Stimulated activated CD8-positive, alpha-beta memory T cell treated with anti-CD3 and anti-CD28 coated beads, Interleukin-7, amount 100 ng/mL, for 48 hours (primary cell): ENCODE data around the gene NAA40.
A peak's percentile ranks its signal among the peaks of the same experiment; 100 is the strongest.

Experiments used
- DNase-seq, 2 donors: peaks; one replicate each; pipeline ENCODE4 v3.0.0-alpha.2; 2020; ENCODE audit warnings: low read depth in 1 of 2; ENCODE audit errors: extremely low read depth in 1 of 2

The NAA40 gene

DNA sequence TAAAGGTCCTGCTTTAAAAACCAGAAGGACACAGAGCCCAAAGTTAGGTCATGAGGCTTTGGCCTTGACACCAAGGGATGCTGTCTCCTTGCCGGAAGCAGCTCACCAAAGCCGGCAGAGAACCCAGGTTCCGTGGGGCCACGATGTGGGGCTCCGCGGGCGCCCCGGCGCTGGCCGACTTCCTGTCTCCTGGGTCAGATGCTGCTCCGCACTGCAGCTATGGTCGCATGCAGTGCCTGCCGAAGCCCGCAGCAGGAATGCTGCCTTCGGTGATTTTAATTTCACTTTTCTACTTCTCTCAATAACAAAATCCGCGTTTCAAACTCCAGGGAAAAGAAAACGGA lies 47.0 kb downstream of the NAA40 start:
- peak in 1 of 2 donors; percentile 59 for DNase-seq

DNA sequence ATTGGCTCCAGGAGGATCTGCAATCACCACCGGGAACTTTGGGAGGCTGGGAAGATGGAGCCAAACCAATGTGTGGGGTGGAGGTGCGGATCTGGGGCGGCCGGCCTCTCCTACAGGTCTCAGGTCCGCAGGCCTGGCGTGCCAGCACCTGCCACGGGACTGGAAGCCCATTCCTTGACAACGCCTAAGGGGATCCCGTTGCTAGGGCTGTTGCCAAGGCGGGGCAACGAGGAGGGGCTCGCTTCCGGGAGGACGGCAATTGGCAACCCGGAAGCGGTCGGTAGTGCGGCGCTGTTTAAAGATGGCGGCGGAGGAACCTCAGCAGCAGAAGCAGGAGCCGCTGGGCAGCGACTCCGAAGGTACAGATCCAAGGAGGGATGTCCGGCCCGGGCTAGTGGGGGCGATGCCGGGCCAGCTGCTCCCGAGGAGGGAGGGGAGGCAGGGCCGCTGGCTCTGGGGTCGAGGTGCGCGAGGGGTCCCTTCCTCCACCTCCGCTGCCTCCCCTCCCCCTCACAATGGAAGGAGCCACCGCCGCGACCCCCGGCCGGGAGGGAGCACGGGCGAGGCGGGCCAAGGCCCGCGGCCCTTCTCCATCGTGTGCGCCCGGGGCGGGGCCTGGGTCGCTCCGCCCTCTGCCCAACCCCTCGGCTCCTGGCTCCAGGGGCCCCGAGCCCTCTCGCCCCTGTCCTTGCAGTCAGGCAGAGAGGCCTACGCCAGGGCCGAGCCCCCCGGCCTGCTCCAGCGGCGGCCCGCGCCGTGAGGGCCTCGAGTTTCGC lies 47.5 kb downstream of the NAA40 start, which contains the start of gene OTUB1:
Gene OTUB1 (plus strand): TSS at position 283 of the 776 bp plus-strand sequence. CDS start 19 bp downstream, at position 302.
- peak; percentile 76 to 85 for DNase-seq

DNA sequence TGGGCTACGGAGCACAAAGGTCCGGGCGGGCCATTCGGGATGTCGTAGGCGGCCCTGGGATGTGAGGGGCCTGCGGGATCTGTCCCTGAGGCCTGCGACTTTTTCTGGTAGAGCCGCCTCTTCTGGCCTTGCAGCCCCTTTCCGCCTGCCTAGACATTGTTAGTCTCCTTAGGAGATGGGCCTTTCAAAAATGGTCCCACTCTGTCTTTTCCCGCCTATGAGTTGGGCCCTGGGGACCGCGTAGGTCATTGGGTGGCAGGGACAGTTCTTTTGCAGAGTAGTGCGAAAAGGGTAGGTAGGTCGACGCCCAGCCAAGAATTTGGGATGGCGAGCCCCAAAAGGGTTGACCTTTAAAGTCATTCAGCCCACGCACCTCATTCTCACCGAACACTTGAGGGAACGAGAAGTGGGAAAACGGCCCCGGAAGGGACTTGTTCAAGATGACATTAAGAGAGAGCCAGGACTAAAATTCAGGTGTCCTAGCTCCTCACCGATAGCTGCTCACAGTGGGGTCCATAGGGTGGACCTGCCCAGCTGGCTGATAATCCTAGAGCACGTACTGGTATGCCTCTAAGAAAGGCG lies 48.2 kb downstream of the NAA40 start:
- DNase-seq: no peak

DNA sequence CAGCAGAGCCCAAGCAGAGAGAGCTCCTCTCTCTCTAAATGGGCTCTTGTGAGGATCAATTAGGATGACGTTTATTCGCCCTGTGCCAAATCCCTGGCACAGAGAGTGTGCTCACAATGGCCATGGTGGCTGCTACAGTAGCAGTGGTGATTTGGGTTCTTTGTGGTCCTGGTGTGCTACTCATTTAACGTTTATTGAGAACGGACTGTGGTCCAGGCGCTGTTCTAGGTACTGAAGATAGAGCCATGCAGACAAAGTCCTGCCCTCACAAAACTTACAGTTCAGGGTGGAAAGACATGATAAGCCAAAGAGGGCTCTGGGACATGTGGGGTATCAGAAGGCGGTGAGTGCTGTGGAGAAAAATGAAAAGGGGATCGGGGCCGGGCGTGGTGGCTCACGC lies 52.8 kb downstream of the NAA40 start:
- DNase-seq: no peak

DNA sequence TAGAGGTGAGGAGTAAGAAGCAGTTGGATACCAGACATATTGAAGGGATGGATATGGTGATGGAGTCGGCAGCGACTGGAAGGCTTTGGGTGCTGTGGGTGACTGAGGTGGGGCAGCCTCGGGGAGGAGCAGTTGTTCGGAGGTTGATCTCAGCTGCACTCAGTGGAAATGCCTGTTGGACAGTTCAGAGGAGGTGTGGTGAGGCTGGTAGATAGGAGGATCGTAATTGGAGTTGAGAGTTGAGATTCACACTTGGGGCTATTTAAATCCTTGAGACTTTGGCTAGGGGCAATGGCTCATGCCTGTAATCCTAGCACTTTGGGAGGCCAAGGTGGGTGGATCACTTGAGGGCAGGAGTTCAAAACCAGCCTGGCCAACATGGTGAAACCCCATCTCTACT lies 54.3 kb downstream of the NAA40 start:
- no peak for DNase-seq

DNA sequence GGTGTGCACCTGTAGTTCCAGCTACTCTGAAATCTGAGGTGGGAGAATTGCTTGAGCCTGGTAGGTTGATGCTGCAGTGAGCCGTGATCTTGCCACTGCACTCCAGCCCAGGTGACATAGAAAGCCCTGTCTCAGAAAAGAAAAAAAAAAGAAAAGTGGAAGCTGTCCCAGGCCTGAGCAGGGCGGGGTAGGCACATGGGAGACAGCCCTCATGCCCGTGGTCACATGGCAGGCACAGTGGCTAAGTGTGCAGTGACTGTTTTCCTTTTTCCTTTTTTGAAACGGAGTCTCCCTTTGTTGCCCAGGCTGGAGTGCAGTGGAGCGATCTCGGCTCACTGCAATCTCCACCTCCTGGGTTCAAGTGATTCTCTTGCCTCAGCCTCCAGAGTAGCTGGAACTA lies 55.2 kb downstream of the NAA40 start:
- DNase-seq: no peak

DNA sequence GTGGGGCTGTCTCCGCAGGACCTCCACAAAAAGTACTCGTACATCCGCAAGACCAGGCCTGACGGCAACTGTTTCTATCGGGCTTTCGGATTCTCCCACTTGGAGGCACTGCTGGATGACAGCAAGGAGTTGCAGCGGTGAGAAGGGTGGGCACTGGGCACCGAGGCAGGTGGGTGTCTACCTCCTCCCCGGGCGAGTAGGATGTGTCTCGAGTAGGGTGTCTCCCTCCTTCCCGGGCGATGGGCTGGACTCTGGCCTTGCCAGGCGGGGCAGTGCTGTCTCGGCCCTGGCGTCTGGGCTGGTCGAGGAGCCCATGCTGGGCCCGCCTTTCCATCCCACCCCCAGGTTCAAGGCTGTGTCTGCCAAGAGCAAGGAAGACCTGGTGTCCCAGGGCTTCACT lies 57.7 kb downstream of the NAA40 start:
- DNase-seq: no peak

DNA sequence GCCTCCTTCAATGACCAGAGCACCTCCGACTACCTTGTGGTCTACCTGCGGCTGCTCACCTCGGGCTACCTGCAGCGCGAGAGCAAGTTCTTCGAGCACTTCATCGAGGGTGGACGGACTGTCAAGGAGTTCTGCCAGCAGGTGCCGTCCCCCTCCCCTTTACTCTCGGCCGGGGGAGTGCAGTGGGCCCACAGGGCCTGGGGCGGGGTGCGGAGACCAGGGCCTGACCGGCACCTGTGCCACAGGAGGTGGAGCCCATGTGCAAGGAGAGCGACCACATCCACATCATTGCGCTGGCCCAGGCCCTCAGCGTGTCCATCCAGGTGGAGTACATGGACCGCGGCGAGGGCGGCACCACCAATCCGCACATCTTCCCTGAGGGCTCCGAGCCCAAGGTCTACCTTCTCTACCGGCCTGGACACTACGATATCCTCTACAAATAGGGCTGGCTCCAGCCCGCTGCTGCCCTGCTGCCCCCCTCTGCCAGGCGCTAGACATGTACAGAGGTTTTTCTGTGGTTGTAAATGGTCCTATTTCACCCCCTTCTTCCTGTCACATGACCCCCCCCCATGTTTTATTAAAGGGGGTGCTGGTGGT lies 58.4 kb downstream of the NAA40 start:
- no peak for DNase-seq

DNA sequence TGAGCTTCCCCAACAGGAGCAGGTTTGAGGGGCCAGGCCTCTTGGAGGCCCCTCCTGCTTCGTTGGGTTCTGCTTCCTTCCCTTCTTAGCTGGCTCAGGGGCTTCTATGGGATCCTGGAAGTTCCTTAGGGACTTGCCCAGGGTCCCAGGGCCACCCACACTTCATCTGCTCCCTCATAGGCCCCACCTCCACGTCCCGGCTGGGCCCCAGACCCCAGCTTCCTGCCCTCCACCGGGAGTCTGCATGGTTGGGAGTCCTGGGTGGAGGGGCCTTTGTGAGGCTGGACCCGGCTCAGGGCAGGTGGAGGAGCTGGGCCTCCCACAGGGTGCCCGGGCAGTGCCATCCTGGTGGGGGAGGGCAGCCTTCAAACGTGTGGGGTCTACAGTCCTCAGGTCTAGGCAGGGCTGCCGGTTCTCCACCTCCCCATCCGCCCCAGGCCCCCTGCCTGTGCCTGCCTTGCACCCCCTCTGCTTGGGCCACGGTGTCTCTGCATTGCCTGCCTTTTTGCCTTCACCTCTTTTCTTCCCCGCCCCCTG lies 59.1 kb downstream of the NAA40 start:
- DNase-seq: no peak

DNA sequence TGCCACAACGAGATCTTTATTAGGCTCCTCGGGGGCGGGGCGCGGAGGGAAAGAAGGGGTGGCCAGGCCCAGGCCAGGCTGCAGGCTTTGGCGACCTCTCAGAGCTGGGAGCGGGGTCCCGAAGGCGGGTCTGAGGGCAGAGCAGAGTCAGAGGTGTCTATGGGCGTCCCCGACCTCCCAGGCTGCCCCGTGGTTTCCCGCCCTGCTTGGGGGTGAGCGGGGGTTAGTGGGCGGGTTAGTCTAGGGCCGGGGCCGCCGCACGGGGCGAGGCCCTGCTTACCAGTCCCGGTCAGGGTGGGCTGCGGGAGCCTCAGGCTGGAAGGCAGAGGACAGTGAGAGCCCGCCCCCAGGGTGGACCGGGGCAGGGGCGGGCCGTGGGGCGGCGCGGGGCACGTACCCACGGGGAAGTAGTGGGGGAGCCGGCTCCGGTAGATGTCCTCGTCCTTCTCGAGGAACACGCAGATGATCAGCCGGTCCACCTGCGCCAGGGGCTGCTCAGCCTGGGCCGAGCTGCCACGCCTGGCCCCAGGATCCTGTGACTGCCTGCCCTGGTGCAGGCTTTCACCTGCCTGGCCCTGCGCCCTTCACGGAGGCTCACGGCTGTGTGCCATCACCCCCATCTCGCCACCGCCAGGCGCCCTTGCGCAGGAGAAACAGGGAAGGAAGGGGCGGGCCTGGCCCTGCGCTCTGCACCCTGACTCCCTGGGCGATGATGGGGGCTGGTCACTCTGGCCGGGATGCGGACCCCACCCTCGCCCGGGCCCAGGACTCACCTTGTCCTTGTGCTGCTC lies 60.0 kb downstream of the NAA40 start:
- DNase-seq: no peak

DNA sequence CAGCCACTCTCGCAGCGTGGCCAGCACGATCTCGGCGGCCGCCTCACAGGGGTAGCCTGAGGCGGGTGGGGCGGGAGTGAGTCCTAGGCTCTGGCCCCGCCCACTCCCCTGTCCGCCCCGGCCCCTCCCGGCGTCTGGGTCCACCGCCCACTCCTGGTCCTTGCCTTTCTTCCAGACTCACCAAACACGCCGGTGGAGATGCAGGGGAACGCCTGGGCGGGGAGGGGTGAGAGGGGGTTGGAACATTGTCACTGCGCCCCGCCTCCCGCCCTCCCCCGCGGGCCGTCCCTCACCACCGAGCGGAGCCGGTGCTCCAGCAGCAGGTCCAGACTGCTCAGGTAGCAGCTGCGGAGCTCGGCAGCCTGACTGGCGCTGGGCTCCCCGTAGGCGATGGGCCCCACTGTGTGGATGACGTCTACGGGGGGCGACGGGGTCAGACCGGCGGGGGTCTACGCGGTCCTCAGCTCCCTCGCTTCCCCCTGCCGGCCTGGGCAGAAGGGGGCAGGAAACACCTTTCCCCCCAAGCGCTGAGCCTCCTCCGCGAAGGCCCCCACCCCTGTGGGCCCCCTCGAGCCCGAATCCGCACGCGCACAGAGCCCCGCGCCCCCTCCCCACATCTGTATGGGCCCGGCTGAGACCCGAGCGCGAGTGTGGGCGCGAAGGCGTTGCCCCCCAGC lies 60.7 kb downstream of the NAA40 start:
- peak in 1 of 2 donors; percentile 42 for DNase-seq

DNA sequence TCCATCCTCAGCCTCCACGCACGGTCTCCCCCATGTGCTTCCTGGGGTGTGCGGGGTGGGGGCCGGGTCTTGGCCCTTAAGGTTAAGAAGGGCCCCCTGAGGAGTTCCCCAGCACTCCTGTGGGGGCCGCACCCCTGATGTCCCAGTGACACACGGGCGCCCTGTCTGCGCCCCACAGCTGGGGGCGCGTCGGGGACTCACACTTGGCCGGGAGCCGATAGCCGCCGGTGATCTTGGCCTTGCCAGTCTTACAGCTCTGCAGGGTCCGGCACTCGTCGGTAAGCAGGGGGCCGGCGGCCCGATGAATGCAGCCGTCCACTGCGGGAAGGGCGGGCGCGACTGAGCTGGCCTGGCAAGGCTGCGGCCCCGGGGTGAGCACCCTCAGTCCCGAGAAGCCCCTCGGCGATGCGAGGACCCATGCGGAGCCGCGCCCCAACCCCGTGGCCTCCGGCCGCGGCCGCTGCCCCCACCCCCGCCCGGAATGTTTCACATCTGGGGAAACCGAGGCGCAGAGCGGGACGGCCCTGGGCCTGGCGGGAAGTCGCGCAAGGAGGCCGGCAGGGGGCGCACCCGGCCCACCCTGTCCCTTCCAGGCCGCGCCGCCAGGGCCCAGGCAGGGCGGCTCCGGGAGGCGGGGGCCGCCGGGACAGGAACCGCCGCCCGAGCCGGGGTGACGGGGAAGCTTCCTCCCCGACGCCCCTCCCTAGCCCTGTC lies 61.4 kb downstream of the NAA40 start:
- DNase-seq: peak; percentile 39 to 57

DNA sequence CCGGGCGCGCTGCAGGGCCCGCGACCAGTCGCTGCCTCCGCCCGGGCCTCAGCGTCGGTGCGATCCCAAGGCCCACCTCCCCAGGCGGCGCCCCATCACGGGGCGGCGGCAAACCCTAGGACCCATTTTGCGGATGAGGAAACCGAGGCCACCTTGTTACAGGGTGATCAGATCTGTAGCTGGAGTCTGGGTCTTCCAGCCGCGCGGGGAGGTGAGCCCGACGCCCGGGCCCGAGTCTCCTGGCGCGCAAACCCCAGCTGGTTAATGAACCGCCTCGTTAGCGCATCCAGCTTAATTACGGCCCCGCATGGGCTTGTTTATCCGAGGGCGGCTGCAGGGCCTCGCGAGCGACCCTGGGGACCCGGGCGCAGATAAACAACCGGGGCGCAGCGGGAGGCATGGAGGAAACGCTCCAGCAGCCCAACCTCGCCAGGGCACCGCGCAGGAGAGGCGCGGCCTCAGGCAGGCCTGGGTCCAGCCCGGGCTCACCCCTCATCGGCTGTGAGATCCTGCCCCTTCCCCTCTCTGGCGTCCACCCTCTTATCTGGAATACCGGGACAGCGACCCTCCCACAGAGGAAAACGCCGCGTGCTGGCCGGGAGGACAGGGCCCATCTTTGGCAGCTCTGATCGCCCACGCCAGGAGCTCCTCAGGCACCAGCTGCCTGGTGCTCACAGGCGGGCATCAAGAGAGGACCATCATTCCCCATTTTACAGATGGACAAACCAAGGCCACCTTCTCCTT lies 62.1 kb downstream of the NAA40 start:
- no peak for DNase-seq

DNA sequence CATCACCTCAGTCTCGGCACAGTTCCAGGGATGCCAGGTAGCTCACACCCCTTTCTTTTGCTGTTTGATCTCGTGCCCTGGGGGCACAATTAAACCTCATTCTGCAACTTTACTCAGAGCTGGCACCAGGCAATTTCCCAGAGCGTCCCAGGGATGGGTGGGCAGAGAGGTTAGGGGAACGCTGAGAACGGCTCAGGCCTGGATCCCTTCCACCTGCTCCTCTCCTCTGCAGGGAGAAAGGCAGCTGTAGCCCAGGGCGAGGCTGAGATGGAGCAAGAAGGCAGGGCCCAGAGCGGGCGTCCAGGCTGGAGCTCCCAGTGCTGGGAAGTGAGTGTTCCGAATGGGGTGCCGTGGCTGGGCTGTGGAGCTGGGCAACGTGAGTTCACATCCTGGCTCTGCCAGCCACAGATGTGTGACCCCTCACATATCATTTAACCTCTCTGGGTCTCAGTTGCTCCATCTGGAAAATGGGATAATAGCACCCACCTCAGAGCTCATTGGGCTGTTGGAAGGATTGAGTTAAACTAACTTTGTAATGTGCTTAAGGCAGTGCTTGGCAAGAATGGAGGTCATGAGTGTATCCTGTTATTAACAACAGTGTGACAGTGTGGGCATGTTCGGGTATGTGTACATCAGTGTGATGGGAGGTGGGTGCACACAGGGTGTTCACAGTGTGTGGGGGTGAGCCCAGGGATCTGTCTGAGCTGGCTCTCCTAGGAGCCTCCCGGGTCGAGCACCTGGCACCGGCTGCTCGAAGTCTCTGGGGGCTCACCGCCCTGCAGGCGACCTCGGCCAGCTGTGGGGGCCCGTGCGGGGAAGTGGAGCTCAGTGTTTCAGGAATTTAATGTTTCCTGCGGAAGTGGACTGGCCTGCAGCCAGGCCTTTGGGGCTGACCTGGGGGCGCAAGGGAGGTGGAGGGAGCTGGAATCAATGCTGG lies 63.0 kb downstream of the NAA40 start:
- no peak for DNase-seq

DNA sequence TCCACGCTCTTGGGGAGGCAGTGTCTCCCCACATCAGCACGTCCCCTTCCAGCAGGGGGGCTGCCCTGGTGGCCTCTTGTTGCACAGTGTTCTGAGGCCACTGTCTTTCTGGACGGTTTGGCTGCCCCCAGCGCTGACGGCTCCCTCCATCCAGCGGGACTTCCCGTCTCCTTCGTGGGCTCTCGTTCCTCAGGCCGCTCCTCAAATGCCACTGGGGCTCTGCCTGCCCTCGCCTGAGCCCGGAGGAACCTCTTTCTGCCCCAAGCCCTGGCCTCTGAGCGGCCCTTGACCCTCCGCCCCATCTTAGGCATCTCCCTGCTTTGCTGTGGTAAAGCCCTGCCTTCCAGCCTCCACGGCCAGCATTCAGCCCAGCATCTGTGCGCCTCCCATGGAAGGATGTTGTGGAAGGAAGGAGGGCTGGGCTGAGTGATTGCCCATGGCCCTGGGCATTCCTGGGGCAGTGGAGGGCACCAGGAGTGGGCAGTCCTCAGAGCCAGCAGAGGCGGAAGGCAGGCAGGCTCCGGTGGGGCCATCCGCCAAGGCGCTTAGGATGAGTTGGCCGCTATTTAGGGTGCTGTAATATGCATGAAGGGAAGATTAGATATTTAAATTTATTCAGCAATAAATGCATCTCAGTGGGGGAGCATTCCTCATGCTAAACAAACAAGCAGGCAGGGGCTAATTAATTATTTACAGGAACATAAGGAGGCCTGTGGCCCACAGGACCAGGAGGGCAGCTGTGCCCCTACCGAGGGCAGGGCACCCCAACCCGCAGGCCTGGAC lies 65.2 kb downstream of the NAA40 start:
- DNase-seq: no peak

DNA sequence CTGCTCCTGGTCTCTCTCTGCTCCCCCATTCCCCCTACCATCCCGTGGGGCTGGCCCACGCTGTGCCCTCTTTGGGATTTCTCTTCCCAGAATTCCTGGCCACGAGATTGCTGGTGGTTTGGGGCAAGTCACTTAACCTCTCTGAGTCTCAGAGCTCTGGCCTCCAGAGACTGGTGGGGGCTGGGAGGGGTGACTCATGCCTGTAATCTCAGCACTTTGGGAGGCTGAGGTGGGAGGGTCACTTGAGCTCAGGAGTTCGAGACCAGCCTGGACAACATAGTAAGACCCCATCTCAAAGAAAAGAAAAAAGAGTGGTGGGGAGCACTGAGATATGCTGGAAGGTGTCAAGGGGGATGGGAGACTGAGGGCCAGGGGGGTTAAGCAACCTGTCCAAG lies 65.8 kb downstream of the NAA40 start:
- DNase-seq: no peak

DNA sequence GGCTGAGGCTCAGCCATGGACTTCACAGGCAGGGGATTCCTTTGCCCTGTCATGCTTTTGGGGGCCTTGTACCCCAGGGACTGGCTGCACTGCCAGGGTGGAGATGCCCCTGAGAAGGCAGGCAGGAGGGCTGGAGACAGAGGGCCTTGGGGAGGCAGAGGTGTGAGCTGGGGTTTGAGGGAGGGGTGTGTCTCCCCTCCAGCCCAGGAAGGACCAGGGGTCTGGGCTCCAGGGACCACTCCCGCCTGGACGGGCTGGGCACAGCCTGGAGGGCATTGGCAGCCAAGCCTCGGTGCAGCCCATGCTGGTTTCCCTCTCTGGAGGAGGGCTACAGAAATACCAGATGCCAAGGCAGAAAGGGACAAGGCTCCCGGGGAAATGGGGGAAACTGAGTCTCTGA lies 66.9 kb downstream of the NAA40 start:
- no peak for DNase-seq

DNA sequence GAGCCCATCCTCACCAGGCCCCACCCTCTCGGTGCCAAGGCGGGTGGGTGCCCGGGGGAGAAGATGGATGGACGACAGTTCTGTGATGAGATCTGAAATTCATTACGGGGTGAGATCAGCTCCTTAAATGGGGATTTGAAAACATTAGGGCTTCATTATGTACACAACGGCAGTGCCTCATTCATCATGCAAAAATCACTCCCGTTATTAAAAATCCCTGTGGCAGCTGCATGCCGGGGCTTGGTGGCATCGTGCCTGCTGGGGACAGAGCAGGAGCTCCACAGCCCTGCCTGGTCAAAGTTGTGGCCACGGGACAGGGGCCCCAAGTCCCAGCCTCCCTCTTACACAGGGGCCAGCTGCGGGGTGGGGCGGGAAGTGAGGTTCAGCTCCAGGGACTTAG lies 67.6 kb downstream of the NAA40 start:
- no peak for DNase-seq
